Prostate gland (tissue), 2 donors: ENCODE data around the gene BBOX1.

Experiments
- CTCF ChIP-seq, 4 experiments: fragments of 200-600 bp in 2 of 4; fragments of 450-650 bp in 2 of 4; sonication (generic) in 2 of 4; IDR thresholded peaks; 1 replicate in 3 of 4; 2 replicates in 1 of 4; pipeline ENCODE4 v1.5.1; 2016 to 2019; ENCODE audit warnings: antibody characterized with exemption in 4 of 4, mild to moderate bottlenecking in 2 of 4, moderate library complexity in 2 of 4
- POLR2A ChIP-seq: fragments of 450-650 bp; IDR thresholded peaks from one replicate; pipeline ENCODE4 v1.6.1; 2016; ENCODE audit warnings: antibody characterized with exemption, mild to moderate bottlenecking
- POLR2AphosphoS5 ChIP-seq: sonication (generic); formaldehyde crosslinking; IDR thresholded peaks from one replicate; pipeline ENCODE4 v1.6.1; 2017; ENCODE audit warnings: antibody characterized with exemption

- TF ChIP-seq CTCF (IDR thresholded peaks at IDR 0.05), result no peak
- TF ChIP-seq POLR2A, result no peak
- no peak for TF ChIP-seq POLR2AphosphoS5
Observed at GRCh38 chr11:27116684-27117083, 76.1 kb downstream of the BBOX1 start.
